HepG2 (cell line): ENCODE results near the gene EYA2. TPM values are rescaled to one million over a fixed set of nuclear protein-coding genes. Genes with fewer than 3 reads are reported as not detected.

Experiments used
- ATAC-seq: fragments of 200-7000 bp; cut with Tn5 transposase; 3 replicates; pipeline ENCODE4 v1.9.1; 2020; ENCODE audit warnings: mild to moderate bottlenecking, moderate library complexity
- BruUV-seq: library from RNA; stranded (reverse); fragments of 400-500 nt; replicated peaks from 2 replicates; lab custom pipeline; 2021; lab: Mats Ljungman, UMichigan
- CTCF ChIA-PET: fragments of 300-600 bp; formaldehyde crosslinking; extraction: SDS; loops from one replicate; lab custom pipeline; 2021; ENCODE audit warnings: low total read pairs, inconsistent platforms, low intra/inter-chr PET ratio; lab: Yijun Ruan, JAX
- POLR2A ChIA-PET: fragments of 350-600 bp; sonication (Branson Sonifier 250); formaldehyde crosslinking; loops from one replicate; lab custom pipeline; 2020; ENCODE audit warnings: antibody characterized with exemption, inconsistent platforms; lab: Yijun Ruan, JAX
- DNase-seq: peaks from one replicate; pipeline ENCODE4 v3.0.0-alpha.2; 2015; ENCODE audit warnings: low spot score
- FAIRE-seq: peaks from 3 replicates; lab custom pipeline; 2011; peaks lifted over from hg19 to GRCh38; lab: Jason Lieb, UNC
- H2AFZ ChIP-seq: one replicate; pipeline ENCODE4 v1.6.1; 2011; ENCODE audit warnings: low read length, inconsistent platforms
- H3K27ac ChIP-seq: fragments of 300-600 bp; 3 replicates; pipeline ENCODE4 v1.8.0; 2011; ENCODE audit warnings: mixed run types, mild to moderate bottlenecking, mixed read lengths, low read length, inconsistent platforms; ENCODE audit not compliant: insufficient read depth; ENCODE audit errors: extremely low read length
- H3K27me3 ChIP-seq, 2 experiments: fragments of 200-600 bp in 1 of 2; 2 replicates in 1 of 2; 3 replicates in 1 of 2; pipeline versions ENCODE4 v1.6.0 to v1.8.0; 2011; ENCODE audit warnings: low read length in 2 of 2, mild to moderate bottlenecking in 2 of 2, moderate library complexity in 2 of 2, inconsistent platforms in 1 of 2; ENCODE audit not compliant: insufficient read depth in 2 of 2, control insufficient read depth in 1 of 2
- H3K36me3 ChIP-seq, 2 experiments: fragments of 200-600 bp in 1 of 2; replicated peaks in 1 of 2; 2 replicates in 1 of 2; 3 replicates in 1 of 2; pipeline versions ENCODE4 v1.5.1 to v1.8.0; 2011; ENCODE audit warnings: low read length in 2 of 2, inconsistent platforms in 1 of 2; ENCODE audit not compliant: insufficient read depth in 2 of 2, control insufficient read depth in 1 of 2
- H3K4me1 ChIP-seq: 2 replicates; pipeline ENCODE4 v1.5.1; 2012; ENCODE audit warnings: low read length, inconsistent platforms; ENCODE audit not compliant: insufficient read depth
- H3K4me2 ChIP-seq: 2 replicates; pipeline ENCODE4 v1.6.0; 2011; ENCODE audit warnings: low read depth, low read length, inconsistent platforms
- H3K4me3 ChIP-seq, 3 experiments: fragments of 200-600 bp in 1 of 3; sonication (generic), shearing (Covaris generic) in 1 of 3; replicated peaks in 1 of 3; 2 replicates each; pipeline ENCODE4 v1.5.1; 2011 to 2016; ENCODE audit warnings: low read length in 3 of 3, inconsistent platforms in 2 of 3, low read depth in 2 of 3, mild to moderate bottlenecking in 2 of 3, control low read depth in 1 of 3, mixed read lengths in 1 of 3; ENCODE audit not compliant: insufficient read depth in 1 of 3
- H3K79me2 ChIP-seq: one replicate; pipeline ENCODE4 v1.6.1; 2011; ENCODE audit warnings: low read length, inconsistent platforms; ENCODE audit not compliant: insufficient read depth
- H3K9ac ChIP-seq: 2 replicates; pipeline ENCODE4 v1.6.0; 2011; ENCODE audit warnings: mild to moderate bottlenecking, low read depth, low read length, inconsistent platforms; ENCODE audit not compliant: insufficient read depth
- H3K9me3 ChIP-seq: 2 replicates; pipeline ENCODE4 v1.5.1; 2012; ENCODE audit warnings: mild to moderate bottlenecking, low read length
- H4K20me1 ChIP-seq: 2 replicates; pipeline ENCODE4 v1.6.0; 2011; ENCODE audit warnings: inconsistent platforms, mild to moderate bottlenecking, low read length, moderate library complexity; ENCODE audit not compliant: insufficient read depth
- NFIC ChIP-seq: IDR thresholded peaks from 2 replicates; pipeline ENCODE4 v1.6.1; 2012; ENCODE audit warnings: mild to moderate bottlenecking, low read length, inconsistent platforms
- PHF5A ChIP-seq: IDR thresholded peaks from one replicate; pipeline ENCODE4 v1.6.1; 2018; ENCODE audit warnings: low read depth, missing genetic modification reagents; ENCODE audit not compliant: unreplicated experiment
- SIN3A ChIP-seq: IDR thresholded peaks from 2 replicates; pipeline ENCODE4 v1.6.1; 2011; ENCODE audit warnings: low read depth, mild to moderate bottlenecking, control low read depth, low read length, borderline replicate concordance
- SP140L ChIP-seq: sonication (generic); formaldehyde crosslinking; IDR thresholded peaks from 2 replicates; pipeline ENCODE4 v1.4.0; 2020; ENCODE audit warnings: missing genetic modification reagents, borderline replicate concordance
- TRIM24 ChIP-seq: sonication (generic); formaldehyde crosslinking; IDR thresholded peaks from 2 replicates; pipeline ENCODE4 v1.8.0; 2022; ENCODE audit warnings: mild to moderate bottlenecking, missing genetic modification reagents
- ZNF101 ChIP-seq: sonication (generic); formaldehyde crosslinking; IDR thresholded peaks from 2 replicates; pipeline ENCODE4 v1.4.0; 2020; ENCODE audit warnings: mild to moderate bottlenecking, low read depth, missing genetic modification reagents, borderline replicate concordance
- ZNF160 ChIP-seq: sonication (generic); formaldehyde crosslinking; IDR thresholded peaks from 2 replicates; pipeline ENCODE4 v1.8.0; 2022; ENCODE audit warnings: mild to moderate bottlenecking, inconsistent platforms, missing genetic modification reagents
- ZNF253 ChIP-seq: sonication (generic); formaldehyde crosslinking; IDR thresholded peaks from 2 replicates; pipeline ENCODE4 v1.8.0; 2022; ENCODE audit warnings: mild to moderate bottlenecking, missing genetic modification reagents, borderline replicate concordance
- ZNF775 ChIP-seq: sonication (generic); formaldehyde crosslinking; IDR thresholded peaks from 2 replicates; pipeline ENCODE4 v1.4.0; 2020; ENCODE audit warnings: missing genetic modification reagents, mild to moderate bottlenecking, moderate library complexity, borderline replicate concordance
- WGBS: methylation state at CpG from one replicate; pipeline ENCODE4 v1.1.6; 2017; ENCODE audit warnings: low lambda C conversion rate; 5-methylcytosine and 5-hydroxymethylcytosine counted together
- in situ Hi-C: cut with HindIII; loops from 2 replicates; pipeline ENCODE4 v1.10.0; 2017; ENCODE audit warnings: low pct_unique_long_range_greater_than_20kb; ENCODE audit not compliant: extremely low pct_ligation_motif_present
- intact Hi-C: fragments of 100-400 bp; cut with micrococcal nuclease; formaldehyde crosslinking; loops from one replicate; pipeline ENCODE4 v1.10.0; 2022; ENCODE audit not compliant: unreplicated experiment
- polyA plus RNA-seq, 8 experiments: library from polyadenylated mRNA; depleted of rRNA in 3 of 8; stranded (reverse) in 7 of 8; unstranded in 1 of 8; fragments of >200 nt; fragmentation: Illumina TruSeq in 4 of 8; extraction: Trizol in 4 of 8; gene quantifications; 2 replicates each; pipeline versions ENCODE4 v1.2.1 to v1.2.3, GENCODE V29; 2011 to 2016; ENCODE audit warnings: low read depth in 4 of 8, missing spikeins in 1 of 8, mixed read lengths in 1 of 8; ENCODE audit not compliant: insufficient read depth in 1 of 8
- total RNA-seq, 5 experiments: library from RNA; depleted of rRNA; stranded (reverse); fragments of >200 nt; fragmentation: Illumina TruSeq; extraction: Trizol; gene quantifications; 2 replicates each; pipeline ENCODE4 v1.2.3, GENCODE V29; 2016; ENCODE audit warnings: low read depth in 1 of 5
- TF ChIP-seq, protein P1 (sequence below): IDR thresholded peaks from 2 replicates; pipeline ENCODE4 v1.6.1; 2016; ENCODE audit warnings: mild to moderate bottlenecking, missing biosample characterization, missing genetic modification reagents
- TF ChIP-seq, protein P2 (sequence below): sonication (generic); formaldehyde crosslinking; IDR thresholded peaks from 2 replicates; pipeline ENCODE4 v1.5.0; 2020; ENCODE audit warnings: missing genetic modification reagents, mild to moderate bottlenecking, borderline replicate concordance
- TF ChIP-seq, protein P3 (sequence below): IDR thresholded peaks from 2 replicates; pipeline ENCODE4 v1.6.1; 2016; ENCODE audit warnings: low read depth, missing genetic modification reagents, missing compliant biosample characterization

The EYA2 gene
- total and polyA plus RNA-seq, 2 of the 13 experiments (the other 11 are each of a cell fraction or from before 2014, with no cell fraction given): not detected

DNA sequence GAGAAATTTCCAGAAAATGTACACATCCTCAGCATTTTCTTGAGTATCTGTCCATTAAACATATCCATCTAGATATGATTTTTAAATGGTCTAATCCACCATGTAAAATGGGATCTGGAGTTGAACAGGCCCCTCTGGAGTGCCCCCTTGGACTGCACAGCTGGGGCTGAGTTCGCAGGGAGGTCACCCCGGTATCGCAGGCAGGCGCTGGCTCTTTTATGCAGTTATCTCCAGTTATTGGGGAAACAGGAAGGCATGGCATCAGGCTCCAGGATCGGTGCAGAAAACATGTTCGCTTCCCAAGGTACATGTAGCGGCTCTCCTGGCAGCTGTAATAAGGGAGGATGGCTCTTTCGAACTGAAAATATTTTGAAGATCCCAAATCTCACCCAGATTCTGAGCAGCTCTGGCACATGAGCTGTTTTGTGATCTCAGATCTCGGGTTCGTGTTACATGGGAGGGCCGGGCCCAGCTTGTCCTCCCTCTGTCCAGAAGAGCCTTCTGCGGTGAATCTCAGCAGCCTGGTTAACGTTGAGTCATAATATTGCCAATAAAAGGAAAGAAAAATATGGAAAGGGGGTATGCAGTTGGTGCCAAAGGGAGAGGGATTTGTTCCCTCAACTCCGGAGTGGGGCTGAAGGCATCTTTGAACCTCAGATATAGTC lies 167.7 kb downstream of the EYA2 start:
- WGBS: 26% methylated on average over 14 of the region's 14 CpGs
- no TSS peak for BruUV-seq
- FAIRE-seq: no peak

DNA sequence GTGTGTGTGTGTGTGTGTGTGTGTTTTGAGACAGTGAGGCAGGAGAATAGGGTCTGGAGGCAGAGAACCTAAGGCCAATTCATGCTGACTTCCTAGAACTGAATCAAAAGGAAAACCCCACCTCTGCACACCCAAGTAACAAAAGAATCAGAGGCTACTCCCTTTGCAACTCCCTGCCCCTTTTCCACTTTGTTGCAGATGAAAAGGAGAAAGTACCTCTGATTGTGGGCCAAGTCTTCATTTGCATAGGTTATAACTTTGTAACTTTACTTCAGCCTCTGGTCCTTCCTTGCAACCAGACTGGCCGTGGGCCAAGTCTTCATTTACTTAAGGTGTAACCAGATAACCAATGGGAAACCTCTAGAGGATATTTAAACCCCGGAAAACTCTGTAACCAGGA lies 168.8 kb downstream of the EYA2 start:
- Histone ChIP-seq H4K20me1 (no peaks in the 10 kb centered on the region), H3K79me2 (no peaks in the 10 kb centered on the region), H3K27ac (no peak overlapping the region), H3K4me3 (no peak overlapping the region), H3K4me1 (no peaks in the 10 kb centered on the region), H3K36me3 (no peaks in the 10 kb centered on the region), H3K4me2 (no peak overlapping the region), H2AFZ (no peak overlapping the region), H3K9me3 (peaks cover 26% of the 10 kb centered on the region), H3K27me3 (peaks cover 3 to 22% of the 10 kb centered on the region in 2 experiments; a peak in 2 of 5 replicates), H3K9ac (no peak overlapping the region)
- CTCF ChIA-PET: no interaction called here
- no TSS peak for BruUV-seq
- ATAC-seq: no peak
- no peak for DNase-seq
- POLR2A ChIA-PET: no interaction called here
- FAIRE-seq: no peak
- in situ Hi-C loops: no loop called here
- WGBS: 2% methylated on average over 2 of the region's 2 CpGs
- intact Hi-C loops: no loop called here
- no peak for TF ChIP-seq ZNF253 (CRISPR knock-in tag)
- TF ChIP-seq ZNF160 (CRISPR knock-in tag): no peak
- TF ChIP-seq SP140L: no peak
- TF ChIP-seq, protein P1, sequence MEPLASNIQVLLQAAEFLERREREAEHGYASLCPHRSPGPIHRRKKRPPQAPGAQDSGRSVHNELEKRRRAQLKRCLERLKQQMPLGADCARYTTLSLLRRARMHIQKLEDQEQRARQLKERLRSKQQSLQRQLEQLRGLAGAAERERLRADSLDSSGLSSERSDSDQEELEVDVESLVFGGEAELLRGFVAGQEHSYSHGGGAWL (CRISPR knock-in tag): no peak
- TF ChIP-seq SIN3A: no peak
- TF ChIP-seq, protein P2, sequence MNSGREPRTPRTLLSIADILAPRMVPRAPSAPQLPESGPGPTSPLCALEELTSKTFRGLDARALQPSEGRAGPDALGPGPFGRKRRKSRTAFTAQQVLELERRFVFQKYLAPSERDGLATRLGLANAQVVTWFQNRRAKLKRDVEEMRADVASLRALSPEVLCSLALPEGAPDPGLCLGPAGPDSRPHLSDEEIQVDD: no peak
- no peak for TF ChIP-seq NFIC
- TF ChIP-seq TRIM24 (CRISPR knock-in tag): no peak
- TF ChIP-seq PHF5A: no peak
- no peak for TF ChIP-seq ZNF775
- TF ChIP-seq, protein P3, sequence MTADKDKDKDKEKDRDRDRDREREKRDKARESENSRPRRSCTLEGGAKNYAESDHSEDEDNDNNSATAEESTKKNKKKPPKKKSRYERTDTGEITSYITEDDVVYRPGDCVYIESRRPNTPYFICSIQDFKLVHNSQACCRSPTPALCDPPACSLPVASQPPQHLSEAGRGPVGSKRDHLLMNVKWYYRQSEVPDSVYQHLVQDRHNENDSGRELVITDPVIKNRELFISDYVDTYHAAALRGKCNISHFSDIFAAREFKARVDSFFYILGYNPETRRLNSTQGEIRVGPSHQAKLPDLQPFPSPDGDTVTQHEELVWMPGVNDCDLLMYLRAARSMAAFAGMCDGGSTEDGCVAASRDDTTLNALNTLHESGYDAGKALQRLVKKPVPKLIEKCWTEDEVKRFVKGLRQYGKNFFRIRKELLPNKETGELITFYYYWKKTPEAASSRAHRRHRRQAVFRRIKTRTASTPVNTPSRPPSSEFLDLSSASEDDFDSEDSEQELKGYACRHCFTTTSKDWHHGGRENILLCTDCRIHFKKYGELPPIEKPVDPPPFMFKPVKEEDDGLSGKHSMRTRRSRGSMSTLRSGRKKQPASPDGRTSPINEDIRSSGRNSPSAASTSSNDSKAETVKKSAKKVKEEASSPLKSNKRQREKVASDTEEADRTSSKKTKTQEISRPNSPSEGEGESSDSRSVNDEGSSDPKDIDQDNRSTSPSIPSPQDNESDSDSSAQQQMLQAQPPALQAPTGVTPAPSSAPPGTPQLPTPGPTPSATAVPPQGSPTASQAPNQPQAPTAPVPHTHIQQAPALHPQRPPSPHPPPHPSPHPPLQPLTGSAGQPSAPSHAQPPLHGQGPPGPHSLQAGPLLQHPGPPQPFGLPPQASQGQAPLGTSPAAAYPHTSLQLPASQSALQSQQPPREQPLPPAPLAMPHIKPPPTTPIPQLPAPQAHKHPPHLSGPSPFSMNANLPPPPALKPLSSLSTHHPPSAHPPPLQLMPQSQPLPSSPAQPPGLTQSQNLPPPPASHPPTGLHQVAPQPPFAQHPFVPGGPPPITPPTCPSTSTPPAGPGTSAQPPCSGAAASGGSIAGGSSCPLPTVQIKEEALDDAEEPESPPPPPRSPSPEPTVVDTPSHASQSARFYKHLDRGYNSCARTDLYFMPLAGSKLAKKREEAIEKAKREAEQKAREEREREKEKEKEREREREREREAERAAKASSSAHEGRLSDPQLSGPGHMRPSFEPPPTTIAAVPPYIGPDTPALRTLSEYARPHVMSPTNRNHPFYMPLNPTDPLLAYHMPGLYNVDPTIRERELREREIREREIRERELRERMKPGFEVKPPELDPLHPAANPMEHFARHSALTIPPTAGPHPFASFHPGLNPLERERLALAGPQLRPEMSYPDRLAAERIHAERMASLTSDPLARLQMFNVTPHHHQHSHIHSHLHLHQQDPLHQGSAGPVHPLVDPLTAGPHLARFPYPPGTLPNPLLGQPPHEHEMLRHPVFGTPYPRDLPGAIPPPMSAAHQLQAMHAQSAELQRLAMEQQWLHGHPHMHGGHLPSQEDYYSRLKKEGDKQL (CRISPR knock-in tag): no peak

More for the DNA sequence above, 167.7 kb downstream of the EYA2 start:
- Histone ChIP-seq H3K4me3 (no peak overlapping the region), H3K9me3 (peaks cover 17% of the 10 kb centered on the region), H3K79me2 (no peaks in the 10 kb centered on the region), H3K4me2 (no peak overlapping the region), H4K20me1 (no peaks in the 10 kb centered on the region), H3K27me3 (peaks cover 5 to 22% of the 10 kb centered on the region in 2 experiments; a peak in 3 of 5 replicates), H3K9ac (no peak overlapping the region), H3K27ac (no peak overlapping the region), H3K4me1 (no peaks in the 10 kb centered on the region), H2AFZ (no peak overlapping the region), H3K36me3 (no peaks in the 10 kb centered on the region)
- no peak for TF ChIP-seq ZNF101 (CRISPR knock-in tag)
- ChIA-PET POLR2A (no interaction called here), CTCF (no interaction called here)
- in situ Hi-C loops (no loop called here), intact Hi-C loops (no loop called here)
- ATAC-seq (no peak), DNase-seq (no peak)
